ENCODE results near the gene C22orf31. TPM values are rescaled to one million over a fixed set of nuclear protein-coding genes. Genes with fewer than 3 reads are reported as not detected.

C22orf31 gene
- total RNA-seq, 1 experiment from 2014 or later, result not detected

DNA sequence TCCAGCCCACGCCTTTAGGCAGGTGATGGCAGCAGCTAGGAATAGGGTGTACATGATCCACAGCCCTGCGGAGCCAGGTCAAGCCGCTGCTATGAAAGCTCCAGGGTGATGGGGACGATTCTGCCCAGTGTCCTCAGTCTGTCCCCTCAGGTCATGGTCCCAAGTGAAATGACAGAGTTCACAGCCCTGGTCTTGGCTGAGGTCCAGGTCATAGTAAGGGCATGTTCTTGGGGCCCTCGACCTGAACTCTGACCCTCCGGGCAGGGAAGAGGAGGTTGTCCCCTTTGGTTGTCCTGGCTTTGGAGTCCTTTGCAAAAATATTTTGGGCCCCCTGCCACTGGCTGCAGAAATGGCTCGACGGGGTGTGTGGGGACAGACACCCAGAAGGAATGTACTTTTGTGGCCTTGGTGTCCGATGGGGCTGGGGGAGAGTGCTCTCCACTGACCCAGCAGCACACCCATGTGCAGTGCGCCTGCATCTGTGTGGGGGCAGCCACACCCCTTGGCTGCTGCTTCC, 7.3 kb downstream of the C22orf31 start:
- H2BK20ac ChIP-seq (ENCODE audit: low read depth, low read length, poor library complexity, severe bottlenecking), result no peak overlapping the region
- H3K9me3 ChIP-seq (ENCODE audit: control insufficient read depth, low read depth, low read length), result no peaks in the 10 kb centered on the region
- H3K56ac ChIP-seq (ENCODE audit: insufficient read length, low read depth, low read length), result no peak overlapping the region
- no peak overlapping the region for H4K8ac ChIP-seq (replicated peaks; ENCODE audit: insufficient read length, low read depth, low read length)
- H2BK15ac ChIP-seq (ENCODE audit: low read depth, low read length), result no peak overlapping the region
- no peaks in the 10 kb centered on the region for H3K27me3 ChIP-seq (ENCODE audit: insufficient read depth, low read length)
- Mint-ChIP-seq H3K4me1 (peaks cover 40 to 43% of the 10 kb centered on the region in 2 experiments), H3K4me3 (no peak overlapping the region), H3K9me3 (no peaks in the 10 kb centered on the region), H3K36me3 (ENCODE audit: insufficient read depth in 1 of 3, low read depth in 3 of 3) (peaks cover 8 to 19% (median 16%) of the 10 kb centered on the region in 3 experiments), H3K27me3 (ENCODE audit: low read depth) (peaks cover 1% of the 10 kb centered on the region; the same call in 1 of the 2 replicates), H3K27ac (peak overlapping the region; percentile 17 to 92 (median 89); a peak in 5 of 7 replicates)
- H3K4ac ChIP-seq (ENCODE audit: low read depth, low read length), result no peak overlapping the region
- no peaks in the 10 kb centered on the region for H4K20me1 ChIP-seq (ENCODE audit: control insufficient read depth, insufficient read depth, insufficient read length)
- DNase-seq, result no peak
- H3K4me1 ChIP-seq (ENCODE audit: insufficient read depth, low read length), result no peaks in the 10 kb centered on the region; the same call in 1 of the 2 replicates
- no peak overlapping the region for H2BK12ac ChIP-seq (ENCODE audit: insufficient read length, low read depth, low read length)
- H3K18ac ChIP-seq (ENCODE audit: insufficient read length, low read depth, low read length), result no peak overlapping the region
- no CpG with 5 or more reads among the region's 10 CpGs for WGBS (ENCODE audit: extremely low coverage, insufficient read length, low lambda C conversion rate)
- H4K91ac ChIP-seq (ENCODE audit: insufficient read length, low read depth, low read length), result no peak overlapping the region
- H3K27ac ChIP-seq (ENCODE audit: insufficient read length, low read depth, low read length), result no peak overlapping the region
- no peaks in the 10 kb centered on the region for H3K79me2 ChIP-seq (ENCODE audit: insufficient read depth, low read length)
- H4K5ac ChIP-seq (ENCODE audit: insufficient read length, low read depth, low read length), result no peak overlapping the region
- H2AK5ac ChIP-seq (ENCODE audit: insufficient read length, low read length), result no peak overlapping the region
- H3K9ac ChIP-seq (ENCODE audit: extremely low read depth, insufficient read length, low read length), result no peak overlapping the region
- no peak overlapping the region for H2BK5ac ChIP-seq (ENCODE audit: insufficient read length, low read length)
- no peak overlapping the region for H2AFZ ChIP-seq (ENCODE audit: low read length)
- H3K14ac ChIP-seq (ENCODE audit: insufficient read depth, low read length), result no peak overlapping the region
- H3K23ac ChIP-seq (ENCODE audit: insufficient read length, low read depth, low read length), result no peak overlapping the region
- no peak overlapping the region for H2BK120ac ChIP-seq (ENCODE audit: low read depth, low read length, poor library complexity, severe bottlenecking)
- TF ChIP-seq CTCF (conservative IDR thresholded peaks at IDR 0.05), result no peak
- H3K79me1 ChIP-seq (ENCODE audit: insufficient read depth, low read depth, low read length, poor library complexity, severe bottlenecking), result no peaks in the 10 kb centered on the region
- no peaks in the 10 kb centered on the region for H3K23me2 ChIP-seq (ENCODE audit: insufficient read length, low read depth, low read length, poor library complexity, severe bottlenecking)
- H3K4me2 ChIP-seq (ENCODE audit: insufficient read depth, insufficient read length, low read length), result no peak overlapping the region
- no peak overlapping the region for H3T11ph ChIP-seq (ENCODE audit: low read length)

All from H9 (cell line).